G401 (cell line): ENCODE data around the gene PHKG2. TPM values are rescaled to one million over a fixed set of nuclear protein-coding genes. Genes with fewer than 3 reads are reported as not detected.
A peak's percentile ranks its signal among the peaks of the same experiment; 100 is the strongest.

ENCODE experiments used
- DNase-seq: peaks from one replicate; pipeline ENCODE4 v3.0.0-alpha.2; 2015; ENCODE audit warnings: low spot score
- in situ Hi-C: cut with HindIII; loops from 2 replicates; pipeline ENCODE4 v1.10.0; 2016; ENCODE audit warnings: low sequenced_read_pairs, mixed read lengths
- total RNA-seq: library from RNA; depleted of rRNA; stranded (reverse); fragments of >200 nt; shearing (Covaris generic); gene quantifications from 2 replicates; pipeline ENCODE4 v1.2.3, GENCODE V29; 2014; rRNA removed

The PHKG2 gene
- total RNA-seq, 1 experiment from 2014 or later = 35.9 TPM

GRCh38 chr16:30785126-30786106 is 37.2 kb downstream of the PHKG2 start:
- in situ Hi-C loops = no loop called here
- no peak for DNase-seq

- in situ Hi-C loops = no loop called here
- no peak for DNase-seq
Observed at GRCh38 chr16:30786115-30786935, 38.1 kb downstream of the PHKG2 start.

- DNase-seq = peak; percentile 86
- in situ Hi-C loops = no loop called here
Observed at GRCh38 chr16:30786936-30787612, 38.8 kb downstream of the PHKG2 start, which contains the start of gene ZNF629. TSS of gene ZNF629 (minus strand) at chr16:30787205. CDS start at chr16:30784482, 2,723 bp downstream.

GRCh38 chr16:30787613-30788378 is 39.6 kb downstream of the PHKG2 start:
- DNase-seq = peak; percentile 59
- in situ Hi-C loops = no loop called here

GRCh38 chr16:30793508-30794069 is 45.4 kb downstream of the PHKG2 start:
- in situ Hi-C loops = no loop called here
- no peak for DNase-seq

GRCh38 chr16:30794634-30795033 is 46.4 kb downstream of the PHKG2 start:
- no peak for DNase-seq
- in situ Hi-C loops = no loop called here

GRCh38 chr16:30797670-30798309 is 49.6 kb downstream of the PHKG2 start:
- DNase-seq = no peak
- in situ Hi-C loops = no loop called here

Other genes with a start within 250 kb of the PHKG2 start
- 96.8 and 108 TPM in 2 replicates for gene ZNF768, start 221.9 kb upstream of the PHKG2 start, total RNA-seq
- 0.12 TPM in 1 of 2 replicates, not detected in the other for gene ZNF747, start 213.6 kb upstream of the PHKG2 start, total RNA-seq
- 5.3 and 9.5 TPM in 2 replicates for gene ZNF764, start 190.1 kb upstream of the PHKG2 start, total RNA-seq
- 6.9 and 10.2 TPM in 2 replicates for gene ZNF688, start 176.7 kb upstream of the PHKG2 start, total RNA-seq
- gene ZNF785, start 162.7 kb upstream of the PHKG2 start, total RNA-seq = not detected in 2 replicates
- 10.8 and 10.9 TPM in 2 replicates for gene ZNF689, start 138.0 kb upstream of the PHKG2 start, total RNA-seq
- gene PRR14, start 97.5 kb upstream of the PHKG2 start, total RNA-seq = 2.4 and 5.4 TPM in 2 replicates
- 20.3 and 24.1 TPM in 2 replicates for gene FBRS, start 90.0 kb upstream of the PHKG2 start, total RNA-seq
- gene SRCAP, start 49.3 kb upstream of the PHKG2 start, total RNA-seq = 3.6 and 4.1 TPM in 2 replicates
- gene CFAP119, start 13.6 kb downstream of the PHKG2 start, total RNA-seq = 2.4 and 6.5 TPM in 2 replicates
- gene RNF40, start 13.9 kb downstream of the PHKG2 start, total RNA-seq = 136 and 189 TPM in 2 replicates
- 18.4 and 27.6 TPM in 2 replicates for gene ZNF629, start 38.8 kb downstream of the PHKG2 start, total RNA-seq
- 58.1 and 89.3 TPM in 2 replicates for gene BCL7C, start 145.7 kb downstream of the PHKG2 start, total RNA-seq
- 2.1 and 2.4 TPM in 2 replicates for gene CTF1, start 148.2 kb downstream of the PHKG2 start, total RNA-seq
- 67.1 and 85.6 TPM in 2 replicates for gene FBXL19, start 175.1 kb downstream of the PHKG2 start, total RNA-seq
- 57.6 and 62.8 TPM in 2 replicates for gene ORAI3, start 200.6 kb downstream of the PHKG2 start, total RNA-seq
- gene SETD1A, start 209.3 kb downstream of the PHKG2 start, total RNA-seq = 0.51 and 1.1 TPM in 2 replicates
- gene HSD3B7, start 236.8 kb downstream of the PHKG2 start, total RNA-seq = 21.7 and 23.6 TPM in 2 replicates